Fibroblast of lung (primary cell): Measurements from ENCODE around the gene MIA2. TPM values are rescaled to one million over a fixed set of nuclear protein-coding genes. Genes with fewer than 3 reads are reported as not detected.
A peak's percentile ranks its signal among the peaks of the same experiment; 100 is the strongest.
"Not testable (repeated sequence)": the region's sequence is repeated elsewhere in the genome, so short reads cannot be mapped to it uniquely, and the experiment has no call there.

ENCODE experiments used
- DNase-seq, 2 donors: peaks; one replicate each; pipeline versions ENCODE4 v3.0.0 to v3.0.0-alpha.2; 2010; ENCODE audit warnings: low read depth in 2 of 2
- H2AFZ ChIP-seq: 2 replicates; pipeline ENCODE4 v1.5.1; 2012; ENCODE audit warnings: low read length, control low read depth, inconsistent platforms
- H3K27ac ChIP-seq: 2 replicates; pipeline ENCODE4 v1.5.1; 2011; ENCODE audit warnings: low read length, control low read depth; ENCODE audit not compliant: insufficient read depth
- H3K27me3 ChIP-seq: 2 replicates; pipeline ENCODE4 v1.5.1; 2011; ENCODE audit warnings: mild to moderate bottlenecking, low read length; ENCODE audit not compliant: control insufficient read depth, insufficient read depth
- H3K36me3 ChIP-seq: 2 replicates; pipeline ENCODE4 v1.5.1; 2011; ENCODE audit warnings: low read length; ENCODE audit not compliant: control insufficient read depth, insufficient read depth
- H3K4me1 ChIP-seq: 2 replicates; pipeline ENCODE4 v1.5.1; 2011; ENCODE audit warnings: low read length; ENCODE audit not compliant: control insufficient read depth, insufficient read depth; ENCODE audit errors: extremely low read depth
- H3K4me2 ChIP-seq: 2 replicates; pipeline ENCODE4 v1.5.1; 2011; ENCODE audit warnings: low read length, control low read depth; ENCODE audit not compliant: insufficient read depth; ENCODE audit errors: extremely low read depth
- H3K4me3 ChIP-seq, 4 experiments: fragments of 200-600 bp in 1 of 4; sonication (generic) in 1 of 4; replicated peaks in 1 of 4; 2 replicates each; pipeline ENCODE4 v1.5.1; 2011 to 2016; ENCODE audit warnings: low read length in 4 of 4, low read depth in 3 of 4, mild to moderate bottlenecking in 3 of 4, control low read depth in 2 of 4, inconsistent platforms in 1 of 4, mixed read lengths in 1 of 4; ENCODE audit not compliant: insufficient read depth in 1 of 4; ENCODE audit errors: control extremely low read depth in 1 of 4
- H3K79me2 ChIP-seq: 2 replicates; pipeline ENCODE4 v1.5.1; 2012; ENCODE audit warnings: mild to moderate bottlenecking, low read length, inconsistent platforms; ENCODE audit not compliant: control insufficient read depth, insufficient read depth
- H3K9ac ChIP-seq: 2 replicates; pipeline ENCODE4 v1.5.1; 2011; ENCODE audit warnings: mild to moderate bottlenecking, low read length, control low read depth; ENCODE audit not compliant: insufficient read depth
- H3K9me3 ChIP-seq: 2 replicates; pipeline ENCODE4 v1.5.1; 2012; ENCODE audit warnings: low read depth, low read length; ENCODE audit not compliant: control insufficient read depth, insufficient read depth
- H4K20me1 ChIP-seq: 2 replicates; pipeline ENCODE4 v1.5.1; 2011; ENCODE audit warnings: low read length; ENCODE audit not compliant: control insufficient read depth, insufficient read depth; ENCODE audit errors: extremely low read depth
- CTCF ChIP-seq, 2 donors: IDR thresholded peaks in 1 of 2; conservative IDR thresholded peaks in 1 of 2; 1 replicate in 1 of 2; 2 replicates in 1 of 2; pipeline ENCODE4 v1.5.1; 2011 to 2012; ENCODE audit warnings: low read length in 2 of 2, control low read depth in 1 of 2, inconsistent platforms in 1 of 2, low read depth in 1 of 2, mild to moderate bottlenecking in 1 of 2
- EZH2 ChIP-seq: IDR thresholded peaks from 2 replicates; pipeline ENCODE4 v1.5.1; 2012; ENCODE audit warnings: low read length, control low read depth, mild to moderate bottlenecking; ENCODE audit errors: missing control alignments
- polyA plus RNA-seq, 2 donors: library from polyadenylated mRNA; depleted of rRNA in 1 of 2; stranded (reverse) in 1 of 2; unstranded in 1 of 2; fragments of >200 nt; gene quantifications; 2 replicates each; pipeline ENCODE4 v1.2.1, GENCODE V29; 2011 to 2012; ENCODE audit warnings: missing spikeins in 1 of 2
- total RNA-seq: library from RNA; depleted of rRNA; stranded (reverse); fragments of >200 nt; gene quantifications from 2 replicates; pipeline ENCODE4 v1.2.1, GENCODE V29; 2014

MIA2 gene
- total and polyA plus RNA-seq, 2 donors (not counting 1 experiment from before 2014, with no cell fraction given), result 9.7 to 15.0 TPM

- Histone ChIP-seq H4K20me1 (no peaks in the 10 kb centered on the region), H3K27me3 (no peaks in the 10 kb centered on the region), H3K9me3 (no peaks in the 10 kb centered on the region), H3K4me3 (no peak overlapping the region), H3K36me3 (no peaks in the 10 kb centered on the region), H3K4me2 (no peak overlapping the region), H3K4me1 (peaks cover 3% of the 10 kb centered on the region), H3K9ac (no peak overlapping the region), H3K79me2 (no peaks in the 10 kb centered on the region), H3K27ac (no peak overlapping the region), H2AFZ (no peak overlapping the region)
- peak; percentile 25 to 46 for DNase-seq
- TF ChIP-seq CTCF (conservative IDR thresholded peaks at IDR 0.05 in 1 of 2, IDR thresholded peaks at IDR 0.05 in 1 of 2; ENCODE audit: low read depth in 1 of 2, low read length in 2 of 2) (no peak), EZH2 (no peak)
These were observed 3.2 kb upstream of the MIA2 start for GRCh38 chr14:39230416-39231035.

- H3K27ac ChIP-seq, H3K9me3 ChIP-seq, H4K20me1 ChIP-seq, H3K27me3 ChIP-seq, H3K9ac ChIP-seq, H3K36me3 ChIP-seq, H3K79me2 ChIP-seq, H3K4me2 ChIP-seq, H3K4me3 ChIP-seq, H2AFZ ChIP-seq, H3K4me1 ChIP-seq: not testable (repeated sequence)
- peak; percentile 17 to 24 for TF ChIP-seq CTCF (conservative IDR thresholded peaks at IDR 0.05 in 1 of 2, IDR thresholded peaks at IDR 0.05 in 1 of 2; ENCODE audit: low read depth in 1 of 2, low read length in 2 of 2)
- peak; percentile 49 to 62 for DNase-seq
These were observed 1.8 kb upstream of the MIA2 start for GRCh38 chr14:39231751-39232553.

GRCh38 chr14:39232554-39233415, 930 bp upstream of the MIA2 start:
- no peaks in the 10 kb centered on the region for H3K79me2 ChIP-seq
- H3K27me3 ChIP-seq, result no peaks in the 10 kb centered on the region
- H3K9ac ChIP-seq, result no peak overlapping the region
- no peaks in the 10 kb centered on the region for H3K36me3 ChIP-seq
- peak; percentile 69 to 83 for DNase-seq
- no peak overlapping the region for H3K4me3 ChIP-seq
- H4K20me1 ChIP-seq, result no peaks in the 10 kb centered on the region
- H3K4me1 ChIP-seq, result peaks cover 3% of the 10 kb centered on the region
- no peak overlapping the region for H3K27ac ChIP-seq
- H3K4me2 ChIP-seq, result peak overlapping the region; percentile 45
- no peak for TF ChIP-seq EZH2
- no peak for TF ChIP-seq CTCF (conservative IDR thresholded peaks at IDR 0.05 in 1 of 2, IDR thresholded peaks at IDR 0.05 in 1 of 2; ENCODE audit: low read depth in 1 of 2, low read length in 2 of 2)
- peak overlapping the region; percentile 63 for H2AFZ ChIP-seq
- H3K9me3 ChIP-seq, result no peaks in the 10 kb centered on the region

- not testable (repeated sequence) for H3K79me2 ChIP-seq, DNase-seq
These were observed 1.3 kb downstream of the MIA2 start for GRCh38 chr14:39234986-39235385.

More at GRCh38 chr14:39234986-39235385, 1.3 kb downstream of the MIA2 start:
- not testable (repeated sequence) for H3K9ac ChIP-seq, H3K4me2 ChIP-seq, H3K27ac ChIP-seq, H3K36me3 ChIP-seq, H3K9me3 ChIP-seq, H3K27me3 ChIP-seq, H3K4me1 ChIP-seq, H2AFZ ChIP-seq, H4K20me1 ChIP-seq, H3K4me3 ChIP-seq
